ENCODE results near the gene LAMC3.

LAMC3 gene

GRCh38 chr9:130975932-130976841 lies 32.8 kb upstream of the LAMC3 start:
- Histone ChIP-seq H3K4me3 (ENCODE audit: low read length) (no peak overlapping the region), H3K4me2 (ENCODE audit: low read length) (no peak overlapping the region), H3K23ac (ENCODE audit: low read length) (no peak overlapping the region), H2BK5ac (ENCODE audit: low read length) (no peak overlapping the region), H3K79me2 (ENCODE audit: control insufficient read depth, insufficient read depth, low read length) (no peaks in the 10 kb centered on the region), H3K36me3 (ENCODE audit: control insufficient read depth, insufficient read depth, low read length) (no peaks in the 10 kb centered on the region), H2AK5ac (ENCODE audit: low read length) (no peak overlapping the region), H3K18ac (ENCODE audit: low read length) (no peak overlapping the region), H4K8ac (ENCODE audit: low read depth, low read length) (no peak overlapping the region), H2BK120ac (ENCODE audit: low read depth, low read length) (no peak overlapping the region), H3K56ac (ENCODE audit: low read length) (no peak overlapping the region), H4K5ac (ENCODE audit: low read length) (no peak overlapping the region), H3K4me1 (ENCODE audit: control insufficient read depth, low read depth, low read length) (no peaks in the 10 kb centered on the region), H3K79me1 (ENCODE audit: low read length) (no peaks in the 10 kb centered on the region), H3K27me3 (ENCODE audit: insufficient read depth, low read length, poor library complexity) (no peaks in the 10 kb centered on the region), H2BK15ac (replicated peaks; ENCODE audit: low read depth) (no peak overlapping the region), H3K9ac (ENCODE audit: low read length) (no peak overlapping the region), H3K27ac (ENCODE audit: low read depth, low read length) (no peak overlapping the region), H3K4ac (ENCODE audit: low read depth, low read length) (no peak overlapping the region)
- no CpG with 5 or more reads among the region's 13 CpGs for WGBS (ENCODE audit: extremely low coverage, insufficient coverage, low lambda C conversion rate)
- DNase-seq, result no peak

DNA sequence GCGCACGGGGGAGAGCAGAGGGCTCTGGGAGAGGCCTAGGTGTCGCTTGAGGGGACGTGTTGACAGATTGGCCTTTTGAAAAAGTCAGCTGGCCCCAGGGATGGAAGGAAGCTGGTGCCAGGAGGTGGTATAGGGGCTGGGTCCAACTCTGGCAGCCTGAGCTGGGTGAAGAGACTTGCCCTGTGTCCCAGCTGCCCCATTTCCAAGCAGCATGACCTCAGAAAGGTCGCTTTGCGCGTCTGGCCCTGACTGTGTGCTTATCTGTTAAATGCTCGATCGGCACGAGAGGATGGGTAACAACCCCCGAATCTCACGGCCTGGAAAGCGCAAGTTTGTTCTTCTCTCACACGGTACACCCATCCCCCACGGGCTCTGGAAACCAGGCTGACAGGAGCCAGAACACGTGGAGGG lies 31.2 kb upstream of the LAMC3 start:
- no peak overlapping the region for H3K9ac ChIP-seq (ENCODE audit: low read length)
- H3K4ac ChIP-seq (ENCODE audit: low read depth, low read length), result no peak overlapping the region
- H3K18ac ChIP-seq (ENCODE audit: low read length), result no peak overlapping the region
- H3K27me3 ChIP-seq (ENCODE audit: insufficient read depth, low read length, poor library complexity), result no peaks in the 10 kb centered on the region
- H4K8ac ChIP-seq (ENCODE audit: low read depth, low read length), result no peak overlapping the region
- no peak overlapping the region for H2BK15ac ChIP-seq (replicated peaks; ENCODE audit: low read depth)
- no peak overlapping the region for H3K4me3 ChIP-seq (ENCODE audit: low read length)
- no peak overlapping the region for H3K27ac ChIP-seq (ENCODE audit: low read depth, low read length)
- no peak overlapping the region for H2BK5ac ChIP-seq (ENCODE audit: low read length)
- no peak overlapping the region for H2AK5ac ChIP-seq (ENCODE audit: low read length)
- no peak for DNase-seq
- no peak overlapping the region for H2BK120ac ChIP-seq (ENCODE audit: low read depth, low read length)
- no peak overlapping the region for H3K56ac ChIP-seq (ENCODE audit: low read length)
- H3K23ac ChIP-seq (ENCODE audit: low read length), result no peak overlapping the region
- no peaks in the 10 kb centered on the region for H3K79me1 ChIP-seq (ENCODE audit: low read length)
- no CpG with 5 or more reads among the region's 16 CpGs for WGBS (ENCODE audit: extremely low coverage, insufficient coverage, low lambda C conversion rate)
- no peaks in the 10 kb centered on the region for H3K79me2 ChIP-seq (ENCODE audit: control insufficient read depth, insufficient read depth, low read length)
- no peaks in the 10 kb centered on the region for H3K4me1 ChIP-seq (ENCODE audit: control insufficient read depth, low read depth, low read length)
- no peaks in the 10 kb centered on the region for H3K36me3 ChIP-seq (ENCODE audit: control insufficient read depth, insufficient read depth, low read length)
- H3K4me2 ChIP-seq (ENCODE audit: low read length), result no peak overlapping the region
- no peak overlapping the region for H4K5ac ChIP-seq (ENCODE audit: low read length)

GRCh38 chr9:130979591-130980385 lies 29.2 kb upstream of the LAMC3 start:
- H3K23ac ChIP-seq (ENCODE audit: low read length), result no peak overlapping the region
- H3K79me2 ChIP-seq (ENCODE audit: control insufficient read depth, insufficient read depth, low read length), result no peaks in the 10 kb centered on the region
- H4K5ac ChIP-seq (ENCODE audit: low read length), result no peak overlapping the region
- H3K56ac ChIP-seq (ENCODE audit: low read length), result no peak overlapping the region
- H2BK5ac ChIP-seq (ENCODE audit: low read length), result no peak overlapping the region
- no CpG with 5 or more reads among the region's 20 CpGs for WGBS (ENCODE audit: extremely low coverage, insufficient coverage, low lambda C conversion rate)
- no peak overlapping the region for H3K18ac ChIP-seq (ENCODE audit: low read length)
- H2BK15ac ChIP-seq (replicated peaks; ENCODE audit: low read depth), result no peak overlapping the region
- H3K27ac ChIP-seq (ENCODE audit: low read depth, low read length), result no peak overlapping the region
- H2BK120ac ChIP-seq (ENCODE audit: low read depth, low read length), result no peak overlapping the region
- no peak overlapping the region for H3K4me3 ChIP-seq (ENCODE audit: low read length)
- H3K9ac ChIP-seq (ENCODE audit: low read length), result no peak overlapping the region
- H4K8ac ChIP-seq (ENCODE audit: low read depth, low read length), result no peak overlapping the region
- H3K27me3 ChIP-seq (ENCODE audit: insufficient read depth, low read length, poor library complexity), result no peaks in the 10 kb centered on the region
- no peak overlapping the region for H3K4me2 ChIP-seq (ENCODE audit: low read length)
- no peaks in the 10 kb centered on the region for H3K79me1 ChIP-seq (ENCODE audit: low read length)
- no peaks in the 10 kb centered on the region for H3K36me3 ChIP-seq (ENCODE audit: control insufficient read depth, insufficient read depth, low read length)
- H3K4me1 ChIP-seq (ENCODE audit: control insufficient read depth, low read depth, low read length), result no peaks in the 10 kb centered on the region
- DNase-seq, result no peak
- H2AK5ac ChIP-seq (ENCODE audit: low read length), result no peak overlapping the region
- H3K4ac ChIP-seq (ENCODE audit: low read depth, low read length), result no peak overlapping the region

DNA sequence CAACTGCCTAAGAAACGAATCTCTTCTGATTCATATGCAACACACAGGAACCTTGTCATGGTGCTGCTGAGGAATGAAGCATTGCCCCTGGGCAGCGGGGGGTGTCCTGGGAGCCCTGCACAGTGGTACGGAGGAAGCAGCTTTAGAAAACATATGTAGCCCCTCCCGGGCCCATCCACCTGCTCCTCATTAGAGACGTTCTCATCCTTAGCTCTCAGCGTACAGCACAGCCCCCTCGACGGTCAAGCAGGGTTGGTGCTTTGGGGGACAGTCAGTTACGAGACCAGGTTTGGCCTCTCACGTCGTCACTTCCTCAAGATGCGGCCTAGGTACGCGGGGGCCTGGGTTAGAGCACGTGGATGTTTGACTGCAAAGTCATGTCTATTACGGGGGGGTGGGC lies 28.4 kb upstream of the LAMC3 start:
- Histone ChIP-seq H3K9ac (ENCODE audit: low read length) (no peak overlapping the region), H3K4me1 (ENCODE audit: control insufficient read depth, low read depth, low read length) (no peaks in the 10 kb centered on the region), H3K23ac (ENCODE audit: low read length) (no peak overlapping the region), H3K18ac (ENCODE audit: low read length) (no peak overlapping the region), H3K27me3 (ENCODE audit: insufficient read depth, low read length, poor library complexity) (no peaks in the 10 kb centered on the region), H3K56ac (ENCODE audit: low read length) (no peak overlapping the region), H3K4ac (ENCODE audit: low read depth, low read length) (no peak overlapping the region), H3K36me3 (ENCODE audit: control insufficient read depth, insufficient read depth, low read length) (no peaks in the 10 kb centered on the region), H3K27ac (ENCODE audit: low read depth, low read length) (no peak overlapping the region), H2BK120ac (ENCODE audit: low read depth, low read length) (no peak overlapping the region), H3K79me2 (ENCODE audit: control insufficient read depth, insufficient read depth, low read length) (no peaks in the 10 kb centered on the region), H3K4me2 (ENCODE audit: low read length) (no peak overlapping the region), H4K5ac (ENCODE audit: low read length) (no peak overlapping the region), H3K79me1 (ENCODE audit: low read length) (no peaks in the 10 kb centered on the region), H4K8ac (ENCODE audit: low read depth, low read length) (no peak overlapping the region), H3K4me3 (ENCODE audit: low read length) (no peak overlapping the region), H2AK5ac (ENCODE audit: low read length) (no peak overlapping the region), H2BK5ac (ENCODE audit: low read length) (no peak overlapping the region), H2BK15ac (replicated peaks; ENCODE audit: low read depth) (no peak overlapping the region)
- no peak for DNase-seq
- no CpG with 5 or more reads among the region's 16 CpGs for WGBS (ENCODE audit: extremely low coverage, insufficient coverage, low lambda C conversion rate)

- Histone ChIP-seq H3K79me2 (ENCODE audit: control insufficient read depth, insufficient read depth, low read length) (no peaks in the 10 kb centered on the region), H3K79me1 (ENCODE audit: low read length) (no peaks in the 10 kb centered on the region), H2AK5ac (ENCODE audit: low read length) (no peak overlapping the region), H2BK5ac (ENCODE audit: low read length) (no peak overlapping the region), H3K56ac (ENCODE audit: low read length) (no peak overlapping the region), H3K4ac (ENCODE audit: low read depth, low read length) (no peak overlapping the region), H3K9ac (ENCODE audit: low read length) (no peak overlapping the region), H2BK120ac (ENCODE audit: low read depth, low read length) (no peak overlapping the region), H3K18ac (ENCODE audit: low read length) (no peak overlapping the region), H2BK15ac (replicated peaks; ENCODE audit: low read depth) (no peak overlapping the region), H4K8ac (ENCODE audit: low read depth, low read length) (no peak overlapping the region), H3K36me3 (ENCODE audit: control insufficient read depth, insufficient read depth, low read length) (no peaks in the 10 kb centered on the region), H3K4me2 (ENCODE audit: low read length) (no peak overlapping the region), H3K27me3 (ENCODE audit: insufficient read depth, low read length, poor library complexity) (no peaks in the 10 kb centered on the region), H3K27ac (ENCODE audit: low read depth, low read length) (no peak overlapping the region), H3K23ac (ENCODE audit: low read length) (no peak overlapping the region), H4K5ac (ENCODE audit: low read length) (no peak overlapping the region), H3K4me3 (ENCODE audit: low read length) (no peak overlapping the region), H3K4me1 (ENCODE audit: control insufficient read depth, low read depth, low read length) (no peaks in the 10 kb centered on the region)
- no peak for DNase-seq
- no CpG with 5 or more reads among the region's 10 CpGs for WGBS (ENCODE audit: extremely low coverage, insufficient coverage, low lambda C conversion rate)
Measured at GRCh38 chr9:130981002-130981755, 27.8 kb upstream of the LAMC3 start.
